DMS53 (cell line): ENCODE measurements around the gene KDM5A.
"Not testable (repeated sequence)": the region's sequence is repeated elsewhere in the genome, so short reads cannot be mapped to it uniquely, and the experiment has no call there.

ENCODE experiments used
- DNase-seq: peaks from one replicate; lab custom pipeline; 2025; lab: John Stamatoyannopoulos, UW

KDM5A gene

DNA sequence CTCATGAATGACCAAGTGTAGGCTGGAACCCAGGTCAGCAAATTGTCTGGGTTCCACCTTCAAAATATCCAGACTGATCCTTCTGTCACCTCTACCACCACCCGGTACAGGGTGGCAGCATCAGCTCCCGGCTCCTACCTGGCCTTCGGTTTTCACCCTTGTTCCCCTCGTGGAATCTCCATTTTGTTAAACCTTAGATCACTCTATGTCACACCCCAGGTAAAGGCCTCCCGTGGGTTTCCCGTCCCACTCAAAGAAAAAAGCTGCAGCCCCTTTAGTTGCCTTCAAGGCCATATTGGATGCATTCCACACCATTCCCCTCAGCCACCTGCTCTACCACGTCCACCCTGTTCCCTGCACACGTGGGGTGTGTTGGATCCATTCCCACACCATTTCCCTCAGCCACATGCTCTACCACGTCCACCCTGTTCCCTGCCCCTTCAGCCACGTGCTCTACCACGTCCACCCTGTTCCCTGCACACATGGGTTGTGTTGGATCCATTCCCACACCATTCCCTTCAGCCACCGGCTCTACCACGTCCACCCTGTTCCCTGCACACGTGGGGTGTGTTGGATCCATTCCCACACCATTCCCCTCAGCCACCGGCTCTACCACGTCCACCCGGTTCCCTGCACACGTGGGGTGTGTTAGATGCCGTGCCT lies 150.3 kb downstream of the KDM5A start:
- no peak for DNase-seq

- DNase-seq = no peak
Measured at GRCh38 chr12:238116-238515, 151.0 kb downstream of the KDM5A start.

DNA sequence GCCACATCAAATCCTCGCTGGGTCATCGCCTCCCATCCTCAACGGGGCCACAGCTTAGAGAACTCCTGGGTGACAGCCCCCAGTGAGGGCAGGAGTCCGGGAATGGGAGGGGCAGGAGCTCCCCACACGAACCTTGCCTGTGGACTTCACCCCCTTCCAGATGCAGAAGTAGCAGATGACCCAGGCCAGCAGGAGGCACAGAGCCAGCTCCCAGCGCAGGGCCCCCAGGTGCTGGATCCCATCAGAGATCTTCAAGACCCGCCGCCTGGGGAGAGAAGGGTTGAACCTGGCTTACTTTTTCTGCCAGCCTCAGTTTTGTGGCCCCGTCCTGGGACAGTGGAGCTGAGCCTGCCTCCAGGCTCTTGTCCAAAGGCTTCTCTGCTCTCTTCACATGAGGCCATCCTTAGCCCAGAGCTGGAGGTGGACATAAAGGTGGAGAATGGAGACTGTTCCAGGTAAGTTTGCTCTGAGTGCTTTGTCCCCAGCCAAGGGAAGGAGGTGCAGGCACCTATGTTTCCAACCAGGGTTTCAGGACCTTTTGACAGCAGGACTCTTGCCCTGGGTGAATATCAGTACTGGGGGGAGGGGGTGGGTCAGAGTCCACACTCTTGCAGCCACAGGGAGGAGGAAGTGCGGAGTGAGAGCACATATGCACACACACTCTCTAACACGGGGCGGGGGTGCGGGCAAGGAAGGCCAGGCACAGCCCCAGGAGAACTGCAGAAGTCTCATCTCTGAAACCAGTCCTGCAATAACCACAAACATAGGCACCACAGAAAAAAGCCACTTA lies 151.9 kb downstream of the KDM5A start:
- no peak for DNase-seq

- DNase-seq = no peak
Measured at GRCh38 chr12:236445-236844, 152.7 kb downstream of the KDM5A start.

- DNase-seq = not testable (repeated sequence)
Measured at GRCh38 chr12:235967-236366, 153.2 kb downstream of the KDM5A start.

DNA sequence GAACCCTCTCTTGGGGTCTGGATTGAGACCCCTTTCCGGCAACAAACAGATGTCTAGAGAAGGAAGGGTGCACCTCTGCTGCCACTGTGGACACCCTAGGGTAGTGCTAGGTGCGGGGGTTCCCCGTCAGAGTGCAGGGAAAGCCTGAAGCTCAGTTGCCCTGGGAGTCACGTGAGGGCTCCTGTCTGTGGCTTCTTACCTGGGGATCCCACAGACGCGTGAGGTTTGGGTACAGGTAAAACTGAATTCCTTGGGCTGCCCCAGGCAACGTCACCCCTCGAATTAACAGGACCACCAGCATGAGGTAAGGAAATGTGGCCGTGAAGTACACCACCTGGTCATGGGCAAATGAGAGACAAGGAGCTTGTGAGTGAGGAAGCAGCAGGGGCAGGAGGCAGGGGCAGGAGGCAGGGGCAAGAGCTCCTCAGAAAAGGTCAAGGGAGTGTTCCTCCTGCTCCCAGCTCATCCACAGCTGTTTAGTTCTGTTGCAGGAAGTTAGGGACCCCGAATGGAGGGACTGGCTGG lies 154.2 kb downstream of the KDM5A start:
- DNase-seq = no peak

- DNase-seq = no peak
Measured at GRCh38 chr12:234019-234418, 155.1 kb downstream of the KDM5A start.

- DNase-seq = no peak
Measured at GRCh38 chr12:233615-233968, 155.5 kb downstream of the KDM5A start.

DNA sequence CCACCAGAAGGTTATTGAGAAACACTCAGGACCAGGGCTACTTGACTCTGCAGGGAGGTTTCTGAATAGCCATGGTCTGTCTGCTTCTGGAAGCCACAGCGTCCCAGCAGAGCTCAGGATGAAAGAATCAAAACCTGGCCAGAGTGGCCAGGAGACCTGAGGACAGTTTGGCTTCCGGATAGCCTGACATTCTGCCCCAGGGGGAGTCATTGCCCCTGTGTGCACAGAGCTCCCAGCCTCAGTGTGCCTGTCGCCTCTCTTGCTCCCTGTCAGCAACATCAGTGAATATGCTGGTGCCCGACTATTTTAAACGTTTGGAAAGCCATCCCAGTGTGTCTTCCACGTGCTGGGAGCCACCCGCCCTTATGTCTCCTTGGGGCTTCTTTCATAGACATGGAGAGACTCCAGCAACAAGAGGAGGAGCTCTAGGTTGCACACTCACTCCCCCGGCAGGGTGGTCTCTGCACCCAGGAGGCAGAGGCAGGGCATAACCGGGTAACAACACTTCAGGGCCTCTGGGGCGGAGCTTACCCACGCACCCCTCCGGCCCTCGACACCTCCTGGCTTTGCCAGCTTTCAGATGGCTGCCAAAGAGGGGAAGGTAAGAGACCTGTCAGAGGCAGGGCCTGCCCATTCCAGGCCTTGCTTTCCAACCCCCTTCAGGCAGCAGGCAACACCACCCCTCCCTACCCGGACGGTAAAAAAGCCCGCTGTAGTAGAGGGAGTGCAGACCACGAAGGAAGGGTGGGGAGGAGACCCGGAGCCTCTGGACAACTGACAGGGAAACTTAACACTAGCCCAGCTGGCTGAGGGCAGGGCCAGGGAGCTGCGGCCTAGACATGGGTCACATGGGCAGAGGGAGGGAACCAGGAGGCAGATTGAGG lies 156.1 kb downstream of the KDM5A start:
- DNase-seq = no peak

GRCh38 chr12:230925-231671 lies 158.0 kb downstream of the KDM5A start:
- no peak for DNase-seq
